Measurements from ENCODE around the gene LMBR1. TPM values are rescaled to one million over a fixed set of nuclear protein-coding genes. Genes with fewer than 3 reads are reported as not detected.

The LMBR1 gene
- total RNA-seq, 1 donor from 2014 or later: 207 TPM

DNA sequence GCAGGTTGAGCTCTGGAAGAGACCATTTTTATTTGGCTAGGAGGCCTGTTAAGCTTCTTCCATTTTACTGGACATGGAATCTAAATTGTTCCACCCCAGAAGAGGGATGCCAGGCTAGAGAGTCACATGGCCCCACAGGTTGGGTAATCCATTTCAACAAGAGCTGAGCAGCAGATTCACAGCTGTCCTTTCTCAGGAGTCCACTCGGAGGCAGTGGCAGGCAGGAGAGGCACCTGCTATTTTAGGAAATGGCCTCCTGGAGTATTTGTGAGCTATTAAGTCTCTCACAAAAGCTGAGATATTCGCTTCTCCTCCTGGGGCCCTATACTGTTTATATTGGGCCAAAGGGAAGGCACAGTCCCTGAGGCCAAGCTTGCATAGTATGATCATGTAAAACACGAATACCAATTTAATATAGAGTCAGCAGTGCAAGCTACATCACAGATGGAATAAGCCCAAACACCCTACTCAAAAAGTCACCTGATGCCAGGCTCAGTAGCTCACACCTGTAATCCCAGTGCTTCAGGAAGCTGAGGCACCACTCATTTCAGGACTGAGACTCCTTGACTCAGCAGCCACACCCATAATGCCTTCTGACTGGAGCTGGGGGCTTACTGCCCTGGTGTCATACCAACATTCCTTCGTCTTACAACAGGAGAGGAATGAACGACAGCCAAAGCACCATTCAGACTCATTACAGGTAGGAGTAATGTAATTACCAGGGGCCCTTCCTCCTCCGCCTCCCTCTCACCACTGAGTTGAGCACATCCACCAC, 124.1 kb downstream of the LMBR1 start:
- no peak for FAIRE-seq
- no peak for DNase-seq (ENCODE audit: low spot score in 2 of 2)

DNA sequence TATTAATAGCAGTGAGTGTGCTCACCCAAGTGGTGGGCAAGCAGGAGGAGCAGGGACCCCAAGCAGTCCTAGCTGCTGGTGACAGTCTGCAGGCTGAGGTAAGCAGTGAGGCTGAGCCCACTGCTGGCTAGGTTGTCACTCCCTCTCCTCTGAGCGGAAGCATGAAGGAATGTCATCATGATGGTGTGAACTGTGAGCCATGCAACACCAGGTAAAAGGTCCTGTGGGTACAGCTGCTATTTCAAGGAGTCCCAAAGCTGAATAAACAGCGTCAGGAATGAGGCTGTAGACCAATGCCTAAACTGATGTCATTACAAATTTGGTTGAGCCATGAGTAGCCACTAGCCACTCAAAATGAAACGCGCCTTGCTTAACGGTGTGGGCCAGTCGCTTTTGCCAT, 126.3 kb downstream of the LMBR1 start:
- FAIRE-seq (no peak), DNase-seq (ENCODE audit: low spot score in 2 of 2) (no peak)

DNA sequence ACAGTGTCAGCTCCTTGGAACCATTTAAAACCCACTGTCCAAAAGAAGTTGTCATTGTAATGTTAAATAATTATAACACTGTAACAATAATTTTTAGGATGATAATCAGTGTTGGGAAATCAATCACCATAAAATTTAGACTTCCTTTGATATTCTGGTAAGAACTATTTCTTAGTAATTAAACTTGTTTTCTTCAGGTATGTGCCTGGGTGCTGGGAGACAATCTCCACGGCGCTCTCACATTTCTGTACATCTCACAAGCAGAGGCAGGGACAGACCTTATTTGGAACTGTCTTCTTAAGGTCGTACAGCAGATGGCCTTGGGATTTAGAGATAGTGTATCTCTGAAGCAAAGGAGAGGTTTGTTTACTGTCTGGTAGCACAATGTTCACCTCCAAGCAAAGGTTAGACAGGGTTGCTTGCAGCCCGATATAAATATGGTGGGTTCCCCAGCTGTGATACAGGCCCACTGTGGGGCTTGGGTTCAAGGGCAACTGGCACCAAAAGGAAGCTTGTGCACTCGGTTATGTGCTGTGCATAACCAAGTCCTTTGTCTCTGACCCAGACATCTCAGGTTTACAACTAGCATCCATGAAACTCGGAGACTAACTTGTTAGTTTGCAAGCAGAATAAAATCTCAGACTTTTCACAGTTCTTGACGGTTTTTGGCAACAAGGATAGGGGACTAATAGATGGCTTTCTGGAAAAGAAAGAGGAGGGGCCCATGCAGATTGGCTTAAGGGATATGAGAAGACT, 126.9 kb downstream of the LMBR1 start:
- DNase-seq (ENCODE audit: low spot score in 2 of 2) (no peak), FAIRE-seq (no peak)

GRCh38 chr7:156764766-156765165, 128.2 kb downstream of the LMBR1 start:
- DNase-seq (ENCODE audit: low spot score in 2 of 2): no peak
- no peak for FAIRE-seq

DNA sequence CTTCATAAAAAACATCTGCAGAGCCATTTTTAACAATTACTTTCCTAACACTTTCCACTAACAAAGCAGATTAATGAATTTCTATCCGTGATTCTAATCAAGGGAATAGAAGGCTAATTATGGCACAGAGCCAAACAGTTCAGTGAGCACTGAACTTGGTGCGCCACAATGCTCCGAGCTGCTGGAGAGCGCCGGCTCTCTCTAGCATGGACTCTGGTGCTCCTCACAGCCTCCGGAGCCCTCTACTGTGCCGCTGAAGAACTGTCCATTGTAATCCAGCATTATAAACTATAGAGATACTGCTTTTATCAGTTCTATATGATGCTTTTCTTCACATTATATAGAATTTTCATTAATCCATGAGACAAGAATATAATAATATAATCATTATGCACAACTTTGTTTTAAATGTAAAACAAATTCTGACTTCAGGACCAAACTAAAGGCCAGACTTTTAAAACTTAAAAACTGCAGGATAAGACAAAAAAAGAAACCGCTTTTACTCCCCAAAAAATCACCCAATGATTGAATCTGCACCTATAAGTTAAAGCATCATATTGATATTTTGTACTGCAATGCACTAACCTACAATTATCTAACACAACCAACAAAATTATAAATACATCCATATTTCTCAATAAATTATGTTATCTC, 128.8 kb downstream of the LMBR1 start:
- FAIRE-seq (peak; percentile 69), DNase-seq (ENCODE audit: low spot score in 2 of 2) (peak; percentile 26 to 53)

DNA sequence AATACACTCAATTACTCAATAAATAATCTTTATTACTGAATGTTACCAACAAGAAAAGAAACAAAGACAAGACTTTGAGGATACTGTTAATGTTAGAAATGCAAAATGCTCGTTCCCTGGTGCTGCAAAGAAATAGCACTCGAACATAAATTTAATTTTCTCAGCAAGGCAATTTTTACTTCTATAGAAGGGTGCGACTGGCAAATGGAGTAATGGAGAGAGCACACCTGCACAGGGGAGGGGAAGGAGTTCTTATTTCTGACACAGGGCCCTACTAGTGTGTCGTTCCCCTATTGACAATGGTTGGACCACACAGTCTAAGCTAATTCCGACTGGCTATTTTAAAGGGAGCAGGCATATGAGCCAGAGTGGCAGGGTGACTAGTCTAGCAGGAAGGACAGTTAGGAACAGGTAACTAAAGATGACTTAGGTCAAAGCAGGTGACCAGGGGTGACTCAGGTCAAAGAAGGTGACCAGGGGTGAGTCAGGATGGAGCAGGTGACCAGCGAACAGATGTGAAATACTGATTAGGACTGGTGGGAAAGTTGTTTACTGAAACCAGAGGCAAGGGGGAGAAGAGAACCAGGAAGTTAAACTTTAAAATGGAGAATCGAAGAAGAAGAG, 133.3 kb downstream of the LMBR1 start:
- no peak for DNase-seq (ENCODE audit: low spot score in 2 of 2)
- FAIRE-seq: no peak

- FAIRE-seq (no peak), DNase-seq (ENCODE audit: low spot score in 2 of 2) (no peak)
Measured at GRCh38 chr7:156759143-156759542, 133.8 kb downstream of the LMBR1 start.

GRCh38 chr7:156754201-156754600, 138.8 kb downstream of the LMBR1 start:
- FAIRE-seq (no peak), DNase-seq (ENCODE audit: low spot score in 2 of 2) (no peak)

DNA sequence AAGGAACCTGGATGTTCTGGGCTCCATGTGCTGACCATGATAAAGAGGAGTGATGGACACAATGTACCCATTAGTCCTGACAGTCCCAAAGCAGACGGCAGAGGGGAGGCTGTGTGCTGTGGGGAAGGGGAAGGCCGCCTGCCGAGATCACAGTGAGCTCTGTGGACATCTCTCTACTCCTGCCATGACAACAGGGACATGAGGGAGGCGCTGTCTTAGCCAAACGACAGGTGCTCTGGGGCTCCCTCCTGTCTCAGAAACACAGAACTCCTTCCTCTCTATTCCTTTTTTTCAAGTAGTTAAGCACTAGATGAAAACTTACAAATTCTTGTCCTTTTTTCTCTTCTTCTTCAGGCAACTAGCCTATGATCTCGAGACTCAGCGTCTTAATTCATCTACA, 139.4 kb downstream of the LMBR1 start:
- no peak for FAIRE-seq
- no peak for DNase-seq (ENCODE audit: low spot score in 2 of 2)

DNA sequence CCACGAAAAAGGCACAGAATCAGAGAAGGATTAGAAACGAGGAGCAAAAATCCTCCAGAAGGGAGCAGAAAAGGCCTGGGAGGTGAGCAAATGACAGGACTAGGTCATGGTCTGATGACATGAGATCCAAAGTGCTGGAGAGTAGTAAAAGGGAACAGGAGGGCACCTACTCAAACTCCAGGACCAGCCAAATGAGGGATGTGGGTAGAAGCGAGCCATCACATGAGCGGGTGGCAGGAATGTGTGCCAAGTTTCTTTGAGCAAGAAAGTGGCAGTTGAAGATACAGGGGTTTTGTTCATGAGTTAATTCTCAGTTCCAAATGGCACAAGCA, 139.8 kb downstream of the LMBR1 start:
- no peak for FAIRE-seq
- DNase-seq (ENCODE audit: low spot score in 2 of 2): no peak

DNA sequence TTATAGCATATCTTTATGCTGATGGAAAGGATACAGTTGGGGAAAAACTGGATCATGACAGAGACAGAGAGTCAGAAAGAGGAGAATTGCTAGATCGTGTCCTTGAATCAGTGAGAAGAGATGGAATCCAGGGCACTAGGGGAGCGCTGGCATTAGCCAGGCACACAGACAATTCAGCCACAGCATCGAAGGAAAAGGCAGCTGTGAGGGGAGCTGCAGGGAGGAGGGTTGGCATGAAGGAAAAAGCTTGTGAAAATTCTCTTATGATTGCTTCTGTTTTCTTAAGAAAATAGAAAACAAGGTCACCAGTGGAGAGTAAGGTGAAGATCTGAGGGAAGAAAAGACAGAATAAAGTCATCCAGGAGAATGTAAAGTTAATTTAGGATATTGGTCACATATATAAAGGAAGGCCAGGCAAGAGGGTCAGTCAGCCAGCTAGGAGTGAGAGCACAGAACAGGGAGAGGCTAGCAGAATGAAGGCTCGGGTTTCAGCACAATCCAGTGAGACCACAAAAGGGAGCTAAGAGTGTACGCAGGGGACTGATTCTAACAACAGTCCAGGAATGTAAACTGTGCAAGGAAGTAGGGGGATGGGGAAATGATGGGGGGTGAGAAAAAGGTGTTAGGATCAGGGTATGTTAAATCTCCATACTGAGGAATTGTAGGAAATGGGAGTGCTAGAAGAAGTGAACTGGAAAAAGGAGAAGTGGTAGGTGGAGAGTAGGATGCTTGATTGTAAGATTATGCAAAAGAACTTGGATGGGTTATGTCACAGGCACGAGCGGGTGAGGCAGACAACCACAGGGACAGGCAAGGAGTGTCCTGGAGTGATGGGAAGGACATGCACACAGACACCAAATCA, 140.4 kb downstream of the LMBR1 start:
- no peak for DNase-seq (ENCODE audit: low spot score in 2 of 2)
- FAIRE-seq: no peak

DNA sequence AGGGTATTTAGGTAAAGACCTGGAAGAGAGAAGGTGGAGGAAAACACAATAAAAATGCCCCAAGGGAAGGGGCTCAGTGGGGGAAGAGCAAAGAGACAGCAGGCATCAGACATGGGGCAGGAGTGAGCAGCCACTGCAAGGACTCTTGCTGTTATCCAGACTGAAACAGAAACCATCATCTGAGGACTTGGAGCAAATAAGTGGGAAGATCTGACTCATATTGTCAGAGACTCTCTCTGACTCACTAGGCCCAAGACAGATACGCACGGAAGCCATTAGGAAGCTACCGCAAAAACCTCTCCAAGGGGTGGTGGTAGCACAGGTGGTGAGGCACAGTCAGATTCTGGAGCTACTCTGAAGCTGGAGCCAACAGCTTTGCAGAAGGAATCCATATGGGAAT, 141.7 kb downstream of the LMBR1 start:
- DNase-seq (ENCODE audit: low spot score in 2 of 2) (no peak), FAIRE-seq (no peak)

- no peak for DNase-seq (ENCODE audit: low spot score in 2 of 2)
- FAIRE-seq: no peak
Measured at GRCh38 chr7:156747718-156748117, 145.3 kb downstream of the LMBR1 start.

DNA sequence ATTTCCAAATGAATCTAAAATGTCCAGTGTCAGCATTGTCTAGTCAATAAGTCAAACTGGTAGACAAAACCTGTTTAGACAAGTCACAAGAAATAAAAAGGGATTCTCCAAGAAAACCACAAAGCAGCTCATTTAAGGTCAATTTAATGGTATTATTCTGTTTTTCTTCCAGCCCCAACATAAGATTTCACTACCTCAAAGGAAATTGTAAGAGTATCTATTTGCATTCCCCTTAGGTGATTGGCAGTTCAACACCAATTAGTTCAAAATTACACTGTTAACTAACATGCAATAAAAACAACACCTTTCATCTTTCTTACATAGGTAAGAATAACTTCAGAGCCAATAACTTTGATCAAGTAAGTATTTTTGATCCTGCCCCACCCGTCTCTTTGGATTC, 146.1 kb downstream of the LMBR1 start:
- DNase-seq (ENCODE audit: low spot score in 2 of 2) (no peak), FAIRE-seq (no peak)

DNA sequence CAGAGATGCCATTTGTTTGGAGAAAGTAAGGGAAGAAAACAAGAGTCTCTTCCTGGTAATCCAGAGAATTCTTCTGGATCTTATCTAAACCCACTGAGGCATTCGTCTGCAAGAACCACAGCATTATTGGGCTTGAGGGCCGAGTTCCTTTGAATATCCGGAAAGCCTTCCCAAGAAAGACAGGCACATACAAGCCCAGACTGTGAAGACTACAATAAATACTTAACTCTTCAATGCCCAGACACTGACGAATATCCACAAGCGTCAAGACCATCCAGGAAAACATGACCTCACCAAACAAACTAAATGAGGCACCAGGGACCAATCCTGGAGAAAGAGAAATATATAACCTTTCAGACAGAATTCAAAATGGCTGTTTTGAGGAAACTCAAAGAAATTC, 153.4 kb downstream of the LMBR1 start:
- FAIRE-seq (no peak), DNase-seq (ENCODE audit: low spot score in 2 of 2) (no peak)

DNA sequence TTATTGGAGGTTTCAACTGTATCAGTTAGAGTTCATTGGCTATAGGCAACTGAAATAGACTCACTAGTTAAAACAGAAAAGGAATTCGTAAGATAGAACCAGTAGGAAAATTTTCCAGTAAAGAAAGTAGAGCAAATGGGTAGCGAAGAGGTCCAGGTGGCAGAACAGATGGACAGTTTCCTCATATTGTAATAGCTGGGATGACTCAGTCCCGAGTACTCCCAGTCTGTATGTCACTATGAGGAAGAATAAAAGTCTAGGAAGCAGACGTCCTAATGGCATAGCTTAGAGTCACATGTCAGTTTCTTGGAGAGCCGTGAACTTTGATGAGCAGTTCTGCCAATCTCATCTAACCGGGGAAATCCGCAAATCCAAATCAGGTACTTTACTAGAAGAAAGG, 157.1 kb downstream of the LMBR1 start:
- DNase-seq (ENCODE audit: low spot score in 2 of 2) (no peak), FAIRE-seq (no peak)

- no peak for DNase-seq (ENCODE audit: low spot score in 2 of 2)
- no peak for FAIRE-seq
Measured at GRCh38 chr7:156733638-156734037, 159.3 kb downstream of the LMBR1 start.

DNA sequence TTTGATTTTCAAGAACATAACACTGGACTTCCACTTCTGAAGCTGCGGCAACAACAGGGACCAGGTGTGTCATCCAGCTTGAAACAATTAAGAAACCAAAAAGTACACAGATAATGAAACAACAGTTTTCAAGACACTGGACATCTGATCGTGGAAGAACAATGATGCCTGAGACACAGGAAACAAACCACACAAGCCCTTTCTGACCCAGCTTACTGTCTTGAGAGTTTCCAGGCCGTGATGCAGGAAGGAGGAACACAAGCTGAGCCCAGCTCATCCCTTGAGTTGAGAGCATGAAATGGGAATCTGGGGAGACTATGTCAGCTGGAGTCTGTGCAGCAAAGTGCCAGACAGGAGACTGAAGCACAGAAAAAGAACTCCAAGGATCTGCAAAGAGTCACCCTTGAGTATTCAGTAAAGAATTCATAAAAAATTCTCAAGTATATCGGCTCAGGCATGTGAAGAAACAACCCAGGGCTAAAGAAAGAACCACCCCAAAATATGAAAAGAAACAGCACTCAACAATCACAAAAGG, 160.8 kb downstream of the LMBR1 start:
- no peak for FAIRE-seq

GRCh38 chr7:156731651-156732050, 161.3 kb downstream of the LMBR1 start:
- FAIRE-seq (no peak), DNase-seq (ENCODE audit: low spot score in 2 of 2) (no peak)

More for the DNA sequence above, 160.8 kb downstream of the LMBR1 start:
- DNase-seq (ENCODE audit: low spot score in 2 of 2): no peak

DNA sequence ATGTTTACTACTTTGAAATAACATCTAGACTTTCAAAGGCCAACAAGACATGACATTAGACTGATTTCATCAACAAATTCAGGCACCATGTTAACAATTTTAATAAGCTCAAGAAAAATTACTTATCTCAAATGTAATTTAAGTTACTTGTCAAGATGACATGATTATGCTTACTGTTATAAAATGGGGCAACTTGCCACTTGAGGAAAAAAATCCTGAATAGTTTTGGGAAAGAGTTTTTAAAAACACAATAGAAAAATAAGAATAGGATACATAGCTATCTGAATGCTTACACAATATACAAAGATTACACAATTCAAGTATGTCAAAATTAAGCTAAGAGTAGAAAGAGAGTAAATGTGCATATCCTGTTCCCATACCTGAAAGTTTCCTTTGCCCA, 167.0 kb downstream of the LMBR1 start:
- FAIRE-seq (no peak), DNase-seq (ENCODE audit: low spot score in 2 of 2) (no peak)
